AG09309 (cell line): ENCODE data around the gene PRPF31.

ENCODE experiments used
- DNase-seq: peaks from one replicate; pipeline ENCODE4 v3.0.0-alpha.2; 2010; ENCODE audit warnings: low read depth
- H3K4me3 ChIP-seq: 2 replicates; pipeline ENCODE4 v1.5.1; 2011; ENCODE audit warnings: mild to moderate bottlenecking, low read depth, low read length, moderate library complexity; ENCODE audit not compliant: control insufficient read depth
- TF ChIP-seq, protein P1 (sequence below): IDR thresholded peaks from 2 replicates; pipeline ENCODE4 v1.5.1; 2011; ENCODE audit warnings: mild to moderate bottlenecking, low read depth, low read length, inconsistent platforms; ENCODE audit not compliant: insufficient read depth, control insufficient read depth; ENCODE audit errors: missing control alignments

The PRPF31 gene, protein sequence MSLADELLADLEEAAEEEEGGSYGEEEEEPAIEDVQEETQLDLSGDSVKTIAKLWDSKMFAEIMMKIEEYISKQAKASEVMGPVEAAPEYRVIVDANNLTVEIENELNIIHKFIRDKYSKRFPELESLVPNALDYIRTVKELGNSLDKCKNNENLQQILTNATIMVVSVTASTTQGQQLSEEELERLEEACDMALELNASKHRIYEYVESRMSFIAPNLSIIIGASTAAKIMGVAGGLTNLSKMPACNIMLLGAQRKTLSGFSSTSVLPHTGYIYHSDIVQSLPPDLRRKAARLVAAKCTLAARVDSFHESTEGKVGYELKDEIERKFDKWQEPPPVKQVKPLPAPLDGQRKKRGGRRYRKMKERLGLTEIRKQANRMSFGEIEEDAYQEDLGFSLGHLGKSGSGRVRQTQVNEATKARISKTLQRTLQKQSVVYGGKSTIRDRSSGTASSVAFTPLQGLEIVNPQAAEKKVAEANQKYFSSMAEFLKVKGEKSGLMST

DNA sequence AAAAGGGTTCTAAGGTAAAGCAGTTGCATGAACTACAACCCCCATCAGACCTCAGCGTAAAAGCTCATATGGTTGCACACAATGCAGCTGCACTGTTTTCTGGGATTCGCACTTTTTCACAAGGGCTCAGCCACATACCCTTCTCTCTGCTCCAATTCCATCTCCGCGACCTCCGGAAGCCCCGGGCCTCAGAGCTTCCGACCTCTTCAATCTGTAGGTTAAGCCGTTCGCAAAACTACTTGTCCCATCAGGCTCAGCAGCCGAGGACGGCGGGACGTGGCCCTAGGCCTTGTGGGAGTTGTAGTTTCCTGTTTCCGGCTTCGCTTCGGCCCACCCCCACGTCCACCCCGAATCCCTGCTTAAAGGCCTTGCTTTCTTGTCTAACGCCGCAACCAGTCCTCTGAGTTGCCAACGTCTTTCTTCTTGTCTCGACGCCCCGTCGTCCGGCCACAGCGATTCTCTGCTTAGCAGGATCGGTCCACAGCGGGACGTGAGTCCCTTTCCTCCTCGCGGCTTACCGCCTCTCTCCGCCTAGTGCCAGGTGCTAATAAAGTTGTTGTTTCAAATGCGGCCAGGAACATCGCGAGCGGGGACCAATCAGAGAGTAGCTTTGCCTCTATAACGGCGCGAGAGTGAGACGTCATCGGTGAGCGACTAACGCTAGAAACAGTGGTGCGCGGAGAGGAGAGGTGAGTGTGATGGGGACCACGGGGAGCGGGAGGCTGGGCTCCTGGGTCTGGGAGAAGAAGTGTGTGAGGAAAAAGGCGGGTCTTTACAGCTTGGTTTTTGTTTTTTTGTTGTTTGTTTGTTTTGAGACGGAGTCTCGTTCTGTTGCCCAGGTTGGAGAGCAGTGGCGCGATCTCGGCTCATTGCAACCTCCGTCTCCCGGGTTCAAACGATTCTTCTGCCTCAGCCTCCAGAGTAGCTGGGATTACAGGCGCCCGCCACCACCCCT is at the start of gene PRPF31, which contains the start of gene TFPT:
Gene PRPF31, plus strand, starts transcription at position 646 of the 955 bp plus-strand sequence. CDS start 2,525 bp downstream, outside the sequence.
Gene TFPT, minus strand, starts transcription at position 549 of the 955 bp plus-strand sequence. Its CDS starts 388 bp downstream, at position 161.
- DNase-seq = peak; percentile 92
- peak within 1 kb of the TSS; percentile 78 for H3K4me3 ChIP-seq
- TF ChIP-seq, protein P1, sequence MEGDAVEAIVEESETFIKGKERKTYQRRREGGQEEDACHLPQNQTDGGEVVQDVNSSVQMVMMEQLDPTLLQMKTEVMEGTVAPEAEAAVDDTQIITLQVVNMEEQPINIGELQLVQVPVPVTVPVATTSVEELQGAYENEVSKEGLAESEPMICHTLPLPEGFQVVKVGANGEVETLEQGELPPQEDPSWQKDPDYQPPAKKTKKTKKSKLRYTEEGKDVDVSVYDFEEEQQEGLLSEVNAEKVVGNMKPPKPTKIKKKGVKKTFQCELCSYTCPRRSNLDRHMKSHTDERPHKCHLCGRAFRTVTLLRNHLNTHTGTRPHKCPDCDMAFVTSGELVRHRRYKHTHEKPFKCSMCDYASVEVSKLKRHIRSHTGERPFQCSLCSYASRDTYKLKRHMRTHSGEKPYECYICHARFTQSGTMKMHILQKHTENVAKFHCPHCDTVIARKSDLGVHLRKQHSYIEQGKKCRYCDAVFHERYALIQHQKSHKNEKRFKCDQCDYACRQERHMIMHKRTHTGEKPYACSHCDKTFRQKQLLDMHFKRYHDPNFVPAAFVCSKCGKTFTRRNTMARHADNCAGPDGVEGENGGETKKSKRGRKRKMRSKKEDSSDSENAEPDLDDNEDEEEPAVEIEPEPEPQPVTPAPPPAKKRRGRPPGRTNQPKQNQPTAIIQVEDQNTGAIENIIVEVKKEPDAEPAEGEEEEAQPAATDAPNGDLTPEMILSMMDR = no peak

DNA sequence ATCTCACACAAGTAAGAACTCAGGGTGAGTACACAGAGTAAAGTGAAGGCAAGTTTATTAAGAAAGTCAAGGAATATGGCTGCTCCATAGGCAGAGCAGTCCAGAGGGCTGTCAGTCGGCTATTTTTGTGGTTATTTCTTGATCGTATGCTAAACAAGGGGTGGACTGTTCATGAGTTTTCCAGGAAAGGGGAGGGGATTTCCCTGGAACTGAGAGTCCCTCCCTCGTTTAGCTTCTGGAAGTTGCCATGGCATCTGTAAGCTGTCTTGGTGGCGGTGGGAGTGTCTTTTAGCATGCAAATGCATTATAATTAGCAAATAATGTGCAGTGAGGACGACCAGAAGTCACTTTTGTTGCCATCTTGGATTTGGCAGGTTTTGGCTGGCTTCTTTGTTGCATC is 46.1 kb upstream of the PRPF31 start:
- TF ChIP-seq, protein P1 = no peak
- H3K4me3 ChIP-seq = no peak overlapping the region
- DNase-seq = no peak

DNA sequence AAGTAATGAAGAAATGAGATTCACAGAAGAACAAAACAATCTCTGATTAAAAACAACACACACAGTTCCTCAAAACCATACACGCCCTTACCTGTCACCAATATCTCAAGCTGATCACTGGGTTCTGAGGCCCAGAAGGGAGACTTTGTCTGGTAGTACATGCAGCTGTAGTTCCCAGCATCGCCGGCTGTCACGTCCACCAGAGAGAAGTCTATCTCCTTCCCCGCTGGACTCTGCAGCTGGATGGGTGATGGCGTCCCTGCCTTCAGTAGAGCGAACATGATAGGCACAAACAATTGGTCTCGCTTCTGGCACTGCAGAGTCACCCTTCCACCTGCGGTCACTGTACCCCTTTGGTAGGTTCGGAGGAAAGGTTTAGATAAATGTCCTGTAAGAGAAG is 41.7 kb upstream of the PRPF31 start:
- TF ChIP-seq, protein P1 = no peak
- no peak overlapping the region for H3K4me3 ChIP-seq
- DNase-seq = no peak

DNA sequence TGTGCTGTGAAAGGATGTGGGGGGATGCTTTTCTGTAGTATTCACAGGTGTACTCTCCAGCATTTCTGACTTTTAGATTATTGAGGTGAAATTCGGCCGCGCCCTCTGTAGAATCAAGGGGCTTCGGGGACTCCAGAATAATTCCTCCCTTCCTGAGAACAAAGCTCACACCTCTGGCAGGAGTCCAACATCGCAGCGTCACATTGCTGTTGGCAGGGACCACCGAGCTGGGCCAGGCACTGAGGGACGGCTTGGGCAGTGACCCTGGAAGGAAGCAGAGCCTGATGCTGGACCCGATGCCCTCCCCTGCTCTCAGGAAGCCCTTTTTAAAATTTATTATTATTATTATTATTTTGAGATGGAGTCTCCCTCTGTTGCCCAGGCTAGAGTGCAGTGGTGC is 40.7 kb upstream of the PRPF31 start:
- no peak for DNase-seq
- TF ChIP-seq, protein P1 = no peak
- H3K4me3 ChIP-seq = no peak overlapping the region

DNA sequence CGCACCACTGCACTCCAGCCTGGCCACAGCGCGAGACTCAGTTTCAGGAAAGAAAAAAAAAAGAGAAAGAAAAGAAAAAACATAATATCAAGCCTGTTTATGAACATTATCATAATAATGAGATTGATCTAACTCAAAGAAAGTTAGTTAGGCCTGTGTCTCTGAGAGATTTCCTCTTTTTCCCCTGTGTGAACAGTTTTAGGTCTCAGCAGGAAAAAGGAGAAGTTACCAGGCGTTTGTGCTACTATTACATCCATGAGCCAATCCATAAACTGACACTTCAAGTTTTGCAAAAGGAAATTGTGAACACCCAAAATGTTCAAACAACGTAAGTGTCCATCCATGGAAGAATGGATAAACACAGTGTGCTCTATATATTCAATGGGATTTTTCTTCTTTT is 38.2 kb upstream of the PRPF31 start:
- no peak for DNase-seq
- TF ChIP-seq, protein P1 = no peak

GRCh38 chr19:54081032-54081431 is 34.5 kb upstream of the PRPF31 start, which contains the start of gene TARM1:
Gene TARM1 (minus strand): TSS chr19:54081365. CDS start chr19:54081340, 25 bp downstream.
- TF ChIP-seq, protein P1 = no peak
- DNase-seq = no peak
- H3K4me3 ChIP-seq = no peak within 1 kb of the TSS

More for the DNA sequence above, 38.2 kb upstream of the PRPF31 start:
- no peak overlapping the region for H3K4me3 ChIP-seq
